RPMI7951 (cell line): Measurements from ENCODE around the gene COL5A1. TPM values are rescaled to one million over a fixed set of nuclear protein-coding genes. Genes with fewer than 3 reads are reported as not detected.

ENCODE experiments used
- DNase-seq: peaks from one replicate; pipeline ENCODE4 v3.0.0-alpha.2; 2012; ENCODE audit warnings: low read depth
- total RNA-seq: library from RNA; depleted of rRNA; stranded (reverse); fragments of >200 nt; shearing (Covaris generic); gene quantifications from 2 replicates; pipeline ENCODE4 v1.2.3, GENCODE V29; 2014

Gene COL5A1
- total RNA-seq, 1 experiment from 2014 or later, result 138 TPM

- DNase-seq, result no peak
Measured at GRCh38 chr9:134871697-134872340, 230.2 kb downstream of the COL5A1 start.

- no peak for DNase-seq
Measured at GRCh38 chr9:134872482-134873231, 231.1 kb downstream of the COL5A1 start.

DNA sequence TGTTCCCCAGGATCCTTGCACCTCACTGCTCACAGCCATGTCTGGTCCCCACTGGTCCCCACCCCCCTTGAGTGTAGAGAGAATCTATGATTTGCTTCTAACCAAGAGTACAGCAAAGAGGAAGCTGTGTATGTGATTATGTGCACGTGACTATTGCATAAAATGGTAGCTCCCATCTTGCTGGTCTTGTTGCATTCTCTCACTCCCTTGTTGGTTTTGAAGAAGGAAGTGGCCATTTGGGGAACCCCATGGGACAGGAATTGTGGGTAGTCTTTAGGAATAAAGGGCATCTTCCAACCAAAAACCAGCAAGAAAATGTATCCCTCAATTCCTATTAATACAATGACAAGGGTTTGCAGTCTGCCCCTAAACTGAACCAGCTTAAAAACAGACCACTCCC is 233.8 kb downstream of the COL5A1 start:
- DNase-seq, result no peak

DNA sequence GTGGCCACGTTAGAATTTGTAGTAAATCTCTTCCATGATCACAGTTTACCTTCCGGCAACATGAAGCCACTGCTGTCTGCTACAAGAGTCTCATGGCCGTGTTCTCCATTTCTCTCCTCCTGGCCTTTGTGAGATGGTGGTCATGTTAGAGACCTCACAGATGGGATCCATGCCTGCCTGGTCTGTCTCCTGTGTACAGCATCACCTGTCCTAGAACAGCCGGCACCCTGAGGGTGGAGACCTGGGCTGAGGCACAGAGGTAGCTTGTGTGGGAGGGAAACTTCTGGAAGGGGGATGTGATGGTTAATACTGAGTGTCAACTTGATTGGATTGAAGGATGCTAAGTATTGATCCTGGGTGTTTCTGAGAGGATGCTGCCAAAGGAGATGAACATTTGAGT is 235.9 kb downstream of the COL5A1 start:
- no peak for DNase-seq

- no peak for DNase-seq
Measured at GRCh38 chr9:134879664-134880483, 238.3 kb downstream of the COL5A1 start.

DNA sequence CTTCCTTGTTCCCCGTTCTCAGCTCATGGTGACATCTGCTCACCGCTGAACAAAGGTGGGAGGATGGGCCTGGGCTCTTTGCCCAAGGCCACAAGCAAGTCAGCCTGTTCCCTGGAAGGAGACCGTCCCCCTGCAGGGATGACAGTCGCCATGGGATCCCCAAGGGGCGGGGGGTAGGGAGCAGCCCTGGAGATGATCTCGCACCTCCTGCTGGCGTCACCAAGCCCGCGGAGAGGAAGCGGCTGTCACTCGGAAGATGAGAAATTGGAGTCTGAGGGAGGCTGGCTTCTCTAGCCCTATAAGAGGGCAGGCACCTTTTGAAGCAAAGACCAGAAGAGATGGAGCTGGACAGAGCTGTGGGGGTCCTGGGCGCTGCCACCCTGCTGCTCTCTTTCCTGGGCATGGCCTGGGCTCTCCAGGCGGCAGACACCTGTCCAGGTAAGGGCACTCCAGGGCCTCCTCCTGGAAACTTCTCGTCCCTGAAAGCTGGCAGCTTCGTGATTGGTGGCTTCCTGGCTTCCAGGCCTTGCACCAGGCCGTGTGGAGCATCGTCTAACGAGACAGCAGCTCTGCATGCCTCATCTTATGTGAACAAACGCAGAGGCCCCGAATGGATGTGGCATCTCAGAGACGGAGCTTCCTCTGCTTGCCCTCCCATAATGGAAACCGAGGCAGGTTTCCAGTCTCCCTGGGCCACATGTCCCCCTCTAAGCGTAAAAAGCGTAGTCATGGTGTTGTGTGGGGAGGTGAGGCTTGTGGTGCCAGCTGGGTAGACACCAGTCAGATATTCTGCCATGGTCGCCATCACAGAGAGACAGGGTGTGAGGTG is 239.1 kb downstream of the COL5A1 start, which contains the start of gene FCN2:
Gene FCN2 (plus strand): TSS at position 327 of the 829 bp plus-strand sequence. CDS start 12 bp downstream, at position 339.
- DNase-seq, result no peak

DNA sequence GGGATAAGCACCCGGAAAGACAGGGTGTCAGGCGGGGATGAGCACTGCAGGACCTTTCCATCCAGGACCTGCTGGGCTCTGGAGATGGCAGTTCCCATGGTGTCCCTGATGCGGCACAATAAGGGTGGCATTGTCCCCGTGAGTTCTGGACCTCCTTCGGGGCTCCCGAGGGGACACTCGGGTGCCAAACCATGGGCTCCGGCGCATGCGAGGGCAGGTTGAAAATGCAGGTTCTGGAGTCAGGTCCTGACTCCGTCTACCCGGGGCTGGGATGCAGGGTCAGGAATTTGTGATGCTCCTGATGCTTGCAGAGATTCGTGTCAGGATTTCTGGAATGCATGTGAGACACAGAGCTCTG is 239.7 kb downstream of the COL5A1 start:
- DNase-seq, result no peak

- DNase-seq, result no peak
Measured at GRCh38 chr9:134882204-134882785, 240.7 kb downstream of the COL5A1 start.

- DNase-seq, result no peak
Measured at GRCh38 chr9:134883040-134883782, 241.6 kb downstream of the COL5A1 start.

GRCh38 chr9:134884492-134884891 is 242.9 kb downstream of the COL5A1 start:
- DNase-seq, result no peak

DNA sequence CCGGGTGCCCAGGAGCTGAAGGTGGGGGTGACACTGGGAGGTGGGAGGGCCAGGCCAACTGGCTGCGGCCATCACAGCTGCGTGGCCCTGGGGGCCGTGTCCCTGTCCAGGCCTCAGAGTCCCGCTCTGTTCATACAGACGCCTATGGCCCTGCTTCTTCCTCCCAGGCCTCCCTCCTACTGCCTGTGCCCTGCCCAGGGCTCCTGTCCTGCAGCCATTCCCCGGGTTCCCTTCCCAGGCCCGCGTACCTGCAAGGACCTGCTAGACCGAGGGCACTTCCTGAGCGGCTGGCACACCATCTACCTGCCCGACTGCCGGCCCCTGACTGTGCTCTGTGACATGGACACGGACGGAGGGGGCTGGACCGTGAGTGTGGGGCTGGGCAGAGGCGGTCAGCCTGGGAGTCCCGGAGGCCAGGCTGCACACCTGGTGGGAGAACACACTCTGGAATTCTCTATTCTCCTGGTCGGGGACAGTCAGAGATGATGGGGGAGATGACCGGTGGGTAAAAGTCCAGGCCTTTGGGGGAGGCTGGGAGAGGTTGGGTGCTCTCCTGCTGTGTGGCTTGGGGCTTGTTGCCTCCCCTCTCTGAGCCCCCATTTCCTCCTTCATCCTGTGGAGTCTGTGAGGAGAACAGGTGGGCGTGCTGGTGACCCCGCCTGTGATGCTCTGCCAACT is 243.5 kb downstream of the COL5A1 start:
- DNase-seq, result no peak

- no peak for DNase-seq
Measured at GRCh38 chr9:134885679-134886412, 244.2 kb downstream of the COL5A1 start.

GRCh38 chr9:134886413-134886913 is 244.9 kb downstream of the COL5A1 start:
- no peak for DNase-seq

GRCh38 chr9:134887219-134887618 is 245.6 kb downstream of the COL5A1 start:
- DNase-seq, result no peak

GRCh38 chr9:134887686-134888602 is 246.3 kb downstream of the COL5A1 start:
- no peak for DNase-seq

- DNase-seq, result no peak
Measured at GRCh38 chr9:134888603-134889190, 247.1 kb downstream of the COL5A1 start.

DNA sequence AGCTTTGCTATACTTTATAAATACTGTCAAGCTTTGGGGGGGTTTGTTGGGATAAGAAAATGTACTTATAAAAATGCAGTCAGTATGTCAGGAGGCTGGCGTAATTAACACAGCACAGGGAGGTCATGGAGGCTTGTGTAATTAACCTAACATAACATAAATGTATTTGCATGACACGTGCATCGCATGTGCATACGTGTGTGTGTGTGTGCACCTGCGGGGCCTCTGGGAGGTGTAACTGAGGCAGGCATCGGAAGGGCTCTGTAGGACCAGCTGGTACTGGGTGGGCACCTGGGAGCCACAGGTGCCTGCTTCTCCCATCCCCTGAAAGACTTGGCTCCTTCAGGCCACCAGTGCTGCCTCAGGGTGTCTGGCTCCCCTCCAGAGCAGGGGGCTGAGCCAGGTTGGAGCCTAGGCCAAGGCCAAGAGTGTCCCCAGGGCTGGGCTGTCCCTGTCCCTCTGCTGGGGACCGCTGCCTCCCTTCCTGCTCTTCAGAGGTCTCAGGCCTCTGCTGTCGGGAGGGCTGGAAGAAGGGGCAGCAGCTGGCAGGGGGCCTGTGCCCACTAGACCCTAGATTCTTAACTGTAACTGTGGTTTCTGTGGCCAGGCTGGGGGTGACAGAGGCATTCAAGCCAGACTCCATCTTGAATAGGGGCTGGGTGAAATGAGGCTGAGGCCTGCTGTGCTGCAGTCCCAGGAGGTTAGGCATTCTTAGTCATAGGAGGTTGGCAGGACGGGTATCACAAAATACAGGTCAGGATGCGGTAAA is 248.0 kb downstream of the COL5A1 start:
- peak; percentile 3 for DNase-seq
